LoVo (cell line): ENCODE data around the gene FDXR.
"Not testable (repeated sequence)": the region's sequence is repeated elsewhere in the genome, so short reads cannot be mapped to it uniquely, and the experiment has no call there.

Experiments used
- DNase-seq: peaks from one replicate; pipeline ENCODE4 v3.0.0-alpha.2; 2016; ENCODE audit warnings: low spot score

Gene FDXR, protein sequence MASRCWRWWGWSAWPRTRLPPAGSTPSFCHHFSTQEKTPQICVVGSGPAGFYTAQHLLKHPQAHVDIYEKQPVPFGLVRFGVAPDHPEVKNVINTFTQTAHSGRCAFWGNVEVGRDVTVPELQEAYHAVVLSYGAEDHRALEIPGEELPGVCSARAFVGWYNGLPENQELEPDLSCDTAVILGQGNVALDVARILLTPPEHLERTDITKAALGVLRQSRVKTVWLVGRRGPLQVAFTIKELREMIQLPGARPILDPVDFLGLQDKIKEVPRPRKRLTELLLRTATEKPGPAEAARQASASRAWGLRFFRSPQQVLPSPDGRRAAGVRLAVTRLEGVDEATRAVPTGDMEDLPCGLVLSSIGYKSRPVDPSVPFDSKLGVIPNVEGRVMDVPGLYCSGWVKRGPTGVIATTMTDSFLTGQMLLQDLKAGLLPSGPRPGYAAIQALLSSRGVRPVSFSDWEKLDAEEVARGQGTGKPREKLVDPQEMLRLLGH

DNA sequence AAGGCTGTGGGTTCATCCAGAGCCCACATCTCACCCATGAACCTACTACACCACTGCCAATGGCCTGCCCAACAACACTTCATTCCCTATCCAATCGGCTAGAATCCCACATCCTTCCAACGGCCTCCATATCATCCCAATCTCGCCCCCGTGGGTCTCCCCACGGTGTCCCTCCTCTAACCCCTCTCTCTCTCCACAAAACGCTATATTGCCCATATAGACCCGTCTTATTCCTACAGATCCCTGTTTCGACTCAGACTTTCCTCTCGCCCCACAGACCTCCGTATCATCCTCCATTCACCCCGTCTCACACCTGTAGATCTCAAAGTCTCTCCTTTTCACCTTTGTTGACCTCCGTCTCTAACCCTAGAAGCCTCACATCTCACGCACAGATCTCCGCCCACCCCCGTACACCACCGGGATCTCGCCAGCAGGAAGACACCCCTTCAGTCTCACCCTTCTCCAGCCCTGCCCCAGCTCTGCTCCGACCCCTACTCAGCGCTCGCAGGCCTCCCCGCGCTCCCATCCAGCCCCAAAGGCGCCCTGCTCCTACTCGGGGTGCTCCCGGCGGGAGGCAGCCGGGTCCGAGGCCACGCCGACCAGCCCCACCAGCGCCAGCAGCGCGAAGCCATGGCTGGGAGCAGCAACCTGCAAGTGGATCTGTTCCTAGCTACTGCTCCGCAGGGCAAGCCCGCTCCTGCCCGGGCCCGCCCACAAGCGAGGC, at the start of gene FDXR:
TSS of gene FDXR (minus strand) at position 682 of the 724 bp plus-strand sequence. CDS start at position 632, 50 bp downstream.
- DNase-seq: no peak

DNA sequence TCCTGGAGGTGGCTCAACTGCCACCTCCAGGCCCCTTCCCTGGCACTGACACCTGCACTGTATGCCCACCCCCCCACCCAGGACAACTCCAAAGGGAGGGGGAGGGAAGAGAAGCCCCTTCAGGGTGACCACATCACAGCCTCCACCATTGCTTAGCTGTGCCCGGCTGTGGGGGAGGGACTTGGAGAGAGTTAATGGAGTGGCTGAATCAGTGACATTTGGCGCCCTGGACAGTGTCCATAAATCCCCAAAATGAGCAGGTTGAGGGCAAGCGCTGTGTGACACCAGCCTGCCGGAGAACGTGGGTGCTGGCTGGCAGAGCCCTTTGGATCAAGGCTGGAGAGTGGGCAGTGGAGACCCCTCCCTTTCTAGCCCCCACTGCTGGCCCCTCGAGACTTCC, 49.4 kb upstream of the FDXR start:
- DNase-seq: no peak

DNA sequence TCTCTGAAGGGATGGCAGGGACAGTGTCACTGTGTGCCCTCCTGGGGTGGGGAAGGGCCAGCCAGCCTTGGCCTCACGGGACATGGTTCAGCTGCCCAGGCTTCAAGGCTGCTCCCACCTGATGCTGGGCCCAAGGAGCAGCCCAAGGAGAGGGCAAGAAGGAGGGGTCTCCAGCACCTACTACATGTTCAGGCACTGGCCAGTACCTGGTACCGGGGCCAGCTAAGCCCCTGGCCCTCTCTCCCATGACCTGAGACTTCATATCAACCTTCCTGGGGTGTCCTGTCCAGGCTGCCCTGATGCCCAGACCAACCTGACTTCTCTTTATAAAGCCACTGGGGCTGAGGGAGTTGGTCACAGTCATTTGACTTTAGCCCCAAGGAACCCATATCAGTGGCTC, 49.0 kb upstream of the FDXR start:
- no peak for DNase-seq

DNA sequence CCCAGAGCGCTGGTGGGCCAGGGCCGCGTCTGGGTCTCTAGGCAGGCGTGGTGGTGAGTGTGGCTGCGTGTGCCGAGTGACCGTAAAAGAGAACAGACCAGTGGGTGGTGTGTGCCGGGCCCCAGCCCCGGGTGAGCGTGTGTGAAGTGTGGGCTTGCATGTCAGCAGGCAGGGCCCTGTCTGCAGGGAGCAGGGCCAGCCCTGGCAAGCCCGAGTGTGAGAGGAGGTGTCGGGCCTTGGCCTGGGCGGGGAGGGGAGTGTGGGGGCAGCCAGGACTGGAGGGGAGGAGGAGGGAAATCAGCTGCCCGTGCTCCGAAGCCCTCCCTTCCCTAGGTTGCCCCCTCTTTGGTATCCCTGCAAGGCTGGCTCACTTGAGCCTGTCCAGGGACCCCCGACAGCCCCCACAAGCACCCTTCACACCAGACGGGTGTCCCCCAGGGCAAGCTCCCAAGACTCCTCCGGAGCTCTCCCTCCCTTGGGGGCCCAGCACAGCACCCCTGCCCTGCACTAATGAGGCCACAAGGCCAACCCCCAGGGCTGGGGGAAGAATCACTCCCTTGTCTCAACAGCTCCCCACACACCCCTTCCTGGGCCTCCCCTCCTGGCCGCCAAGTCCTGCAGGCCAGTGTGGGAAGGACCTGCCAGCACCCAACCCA, 48.4 kb upstream of the FDXR start:
- no peak for DNase-seq

DNA sequence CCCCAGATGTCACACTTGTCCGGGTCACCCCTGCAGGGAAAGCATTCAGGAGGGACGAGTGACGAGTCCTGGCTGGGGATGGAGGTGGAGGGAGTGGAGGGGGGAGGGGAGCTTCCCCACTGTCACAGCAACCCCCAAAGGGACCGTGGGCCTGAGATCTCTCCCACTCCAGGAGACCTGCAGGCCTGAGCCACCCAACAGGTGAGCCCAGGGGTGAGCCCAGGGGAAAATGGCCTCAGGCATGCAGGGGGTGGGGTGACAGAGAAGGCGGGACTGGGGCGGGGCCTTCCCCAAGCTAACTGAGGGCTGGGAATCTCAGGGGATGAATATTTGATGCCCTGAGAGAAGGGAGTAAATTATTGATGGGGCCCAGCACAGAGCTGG, 47.8 kb upstream of the FDXR start:
- DNase-seq: no peak

DNA sequence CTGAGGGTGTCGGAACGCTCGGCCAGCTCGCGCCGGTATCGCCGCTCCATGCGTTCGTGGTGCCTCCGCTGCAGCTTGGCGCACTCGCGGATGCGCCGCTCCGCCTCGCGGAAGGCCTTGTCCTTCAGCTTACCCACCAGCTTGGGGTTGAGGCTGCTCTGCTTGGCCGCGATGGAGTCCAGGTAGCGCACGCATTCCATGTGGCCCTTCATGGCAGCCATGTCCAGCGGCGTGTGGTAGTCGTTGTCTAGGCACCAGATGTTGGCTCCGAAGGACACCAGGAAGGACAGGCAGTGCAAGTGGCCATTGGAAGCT, 47.5 kb upstream of the FDXR start:
- DNase-seq: no peak

DNA sequence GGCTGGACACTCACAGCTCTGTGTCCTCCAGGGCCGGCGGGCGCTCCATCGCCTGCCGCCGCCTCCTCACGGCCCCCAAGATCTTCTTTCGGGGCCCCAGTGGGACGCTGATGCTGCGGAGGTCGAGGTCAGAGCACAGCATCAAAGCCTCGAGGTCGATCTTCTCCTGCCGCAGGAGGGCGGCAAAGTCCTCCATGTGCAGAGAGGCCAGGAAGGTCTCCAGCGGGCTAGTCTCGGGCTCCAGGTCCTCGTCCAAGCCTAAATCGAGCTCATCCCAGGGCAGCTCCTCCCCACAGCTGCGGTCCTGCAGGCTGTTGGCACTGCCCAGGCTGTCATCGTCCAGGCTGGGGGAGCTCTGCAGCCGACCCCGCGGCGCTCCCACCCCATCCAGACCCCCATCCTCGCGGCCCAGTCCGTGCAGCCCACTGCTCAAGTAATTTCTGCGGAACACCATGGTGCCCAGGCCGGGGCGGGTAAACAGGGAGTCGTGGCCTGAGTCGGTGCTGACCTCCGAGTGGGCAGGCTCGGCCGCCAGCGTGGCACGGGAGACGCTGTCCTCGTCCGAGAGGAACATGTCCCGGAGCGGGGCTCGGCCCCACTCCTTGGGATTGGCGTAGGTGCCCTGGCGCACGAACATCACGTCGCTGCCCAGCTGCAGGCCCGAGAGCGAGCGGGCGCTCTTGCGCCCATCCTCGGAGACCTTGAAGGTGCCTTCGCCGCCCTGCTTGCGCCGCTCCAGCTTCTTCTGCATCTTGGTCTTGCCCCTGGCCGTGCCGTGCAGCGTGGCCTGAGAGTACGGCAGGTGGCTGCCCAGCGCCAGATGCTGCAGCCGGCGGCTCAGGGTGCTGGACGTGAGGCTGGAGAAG, 46.9 kb upstream of the FDXR start:
- DNase-seq: no peak

DNA sequence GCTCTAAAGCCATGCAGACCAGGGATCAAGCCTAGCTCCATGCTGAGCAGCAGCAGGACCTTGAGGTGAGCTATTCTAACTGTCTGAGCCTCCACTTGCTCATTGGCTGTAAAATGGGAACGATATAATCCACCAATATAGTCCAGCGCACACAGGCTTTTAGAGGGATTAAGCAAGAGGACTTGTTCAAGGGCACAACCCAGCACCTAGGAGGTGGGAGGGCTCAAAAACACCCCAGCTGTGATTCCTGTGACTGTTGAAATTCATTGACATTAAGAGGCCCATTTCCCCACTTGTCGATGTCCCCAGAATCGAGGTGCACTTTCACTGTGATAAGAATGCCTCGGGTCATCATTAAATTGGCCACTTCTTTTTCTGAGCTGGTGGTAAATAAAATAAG, 46.1 kb upstream of the FDXR start:
- no peak for DNase-seq

DNA sequence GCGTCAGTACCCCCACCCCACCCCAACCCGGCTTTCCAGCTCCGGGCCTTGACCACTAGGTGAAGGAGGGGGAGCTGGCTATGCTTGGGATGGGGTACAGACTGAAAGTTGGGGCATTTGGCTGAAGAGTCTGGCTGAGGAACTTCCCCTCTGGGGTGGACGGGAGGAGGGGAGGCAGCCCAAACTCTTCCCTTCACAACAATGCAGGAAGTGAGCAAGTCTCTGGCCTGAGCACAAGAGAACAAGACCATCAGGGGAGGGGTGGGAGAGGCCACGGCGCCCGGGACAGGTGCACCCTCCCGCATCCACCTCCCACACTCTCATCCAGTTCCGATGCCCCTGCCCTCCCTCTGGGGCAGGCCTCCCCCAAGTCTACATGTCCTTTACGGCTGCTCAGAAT, 44.6 kb upstream of the FDXR start:
- no peak for DNase-seq

DNA sequence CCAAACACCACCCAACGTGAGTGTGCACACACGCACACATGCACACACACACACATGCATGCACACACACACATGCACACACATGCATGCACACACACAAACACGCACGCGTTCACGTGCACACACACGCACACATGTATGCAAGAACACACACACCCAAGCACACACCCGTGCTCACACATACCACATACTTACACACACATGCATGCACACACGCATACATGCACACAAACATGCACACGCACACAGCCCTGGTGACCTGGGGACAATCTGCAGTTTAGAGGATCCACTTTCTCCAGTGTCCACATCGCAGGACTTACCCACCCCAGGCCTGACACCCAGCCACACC, 44.0 kb upstream of the FDXR start:
- no peak for DNase-seq

DNA sequence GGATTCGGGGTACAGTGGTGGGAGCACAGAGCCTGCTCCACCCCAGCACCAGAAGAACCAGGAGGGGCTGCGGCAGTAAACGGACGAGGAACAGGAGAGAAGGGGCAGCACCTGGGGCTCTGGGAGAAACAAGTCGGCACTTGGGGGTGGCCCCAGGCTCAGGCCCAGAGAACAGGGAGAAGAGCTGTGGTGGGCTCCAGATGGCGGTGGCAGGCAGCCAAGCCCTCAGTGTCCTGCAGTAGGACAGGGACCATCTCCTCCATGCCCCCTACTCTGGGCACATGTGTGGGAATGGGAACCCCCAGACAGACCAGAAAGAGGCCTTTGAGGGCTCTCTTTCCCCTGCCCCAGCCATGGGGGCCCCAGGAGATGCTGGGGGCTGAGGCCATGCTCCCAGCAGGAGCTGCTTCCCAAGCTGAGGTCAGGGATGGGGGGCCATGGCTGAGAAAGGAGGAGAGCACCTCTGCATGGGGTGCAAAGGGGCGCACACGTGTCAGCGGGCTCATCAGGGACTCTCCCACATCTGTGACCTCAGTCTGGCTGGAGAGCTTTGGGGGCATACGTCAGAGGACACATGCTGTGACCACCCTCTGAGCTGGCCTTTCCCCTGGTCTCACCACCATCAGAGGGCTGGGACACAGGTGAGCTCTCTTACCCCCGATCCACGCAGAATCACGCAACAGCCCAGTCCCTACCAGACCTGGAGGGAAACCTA, 43.5 kb upstream of the FDXR start:
- DNase-seq: no peak

DNA sequence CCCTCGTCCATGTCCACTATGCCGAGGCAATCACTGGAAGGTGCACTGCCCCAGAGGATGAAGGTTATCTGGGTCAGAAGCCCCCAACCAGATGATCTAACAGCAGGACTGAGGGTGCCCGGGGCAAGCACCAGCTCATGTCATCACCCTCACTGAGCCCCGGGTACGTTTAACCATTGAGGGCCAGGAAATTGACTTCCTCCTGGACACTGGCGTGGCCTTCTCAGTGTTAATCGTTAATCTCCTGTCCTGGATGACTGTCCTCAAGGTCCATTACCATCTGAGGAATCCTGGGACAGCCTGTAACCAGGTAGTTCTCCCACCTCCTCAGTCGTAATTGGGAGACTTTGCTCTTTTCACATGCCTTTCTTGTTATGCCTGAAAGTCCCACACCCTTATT, 38.6 kb upstream of the FDXR start:
- DNase-seq: not testable (repeated sequence)

DNA sequence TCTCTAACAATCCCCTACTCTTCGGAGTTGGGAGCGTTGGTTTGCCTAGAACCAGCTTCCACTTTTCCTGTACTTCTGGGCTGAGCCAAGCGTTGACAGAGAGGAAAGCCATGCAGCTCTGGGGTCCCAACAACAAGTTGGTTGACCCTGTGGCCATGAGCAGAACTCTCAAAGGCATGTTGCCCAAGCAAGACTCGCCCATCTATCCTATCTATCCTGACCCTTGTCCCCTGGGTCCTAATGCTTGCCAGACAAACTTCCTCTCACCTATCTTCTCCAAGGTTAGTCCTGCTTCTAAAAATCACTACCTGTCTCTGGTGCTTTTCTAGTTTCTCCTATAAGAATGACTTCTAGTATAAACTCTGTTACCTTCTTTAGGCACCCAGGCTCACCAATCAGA, 36.3 kb upstream of the FDXR start:
- DNase-seq: not testable (repeated sequence)

DNA sequence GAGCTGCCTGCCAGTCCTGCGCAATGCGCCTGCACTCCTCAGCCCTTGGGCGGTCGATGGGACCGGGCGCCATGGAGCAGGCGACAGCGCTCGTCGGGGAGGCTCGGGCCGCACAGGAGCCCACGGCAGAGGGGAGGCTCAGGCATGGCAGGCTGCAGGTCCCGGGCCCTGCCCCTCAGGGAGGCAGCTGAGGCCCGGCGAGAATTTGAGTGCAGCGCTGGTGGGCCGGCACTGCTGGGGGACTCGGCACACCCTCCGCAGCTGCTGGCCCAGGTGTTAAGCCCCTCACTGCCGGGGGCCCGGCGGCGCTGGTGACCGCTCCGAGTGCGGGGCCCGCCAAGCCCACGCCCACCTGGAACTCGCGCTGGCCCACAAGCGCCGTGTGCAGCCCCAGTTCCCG, 34.2 kb upstream of the FDXR start:
- no peak for DNase-seq

DNA sequence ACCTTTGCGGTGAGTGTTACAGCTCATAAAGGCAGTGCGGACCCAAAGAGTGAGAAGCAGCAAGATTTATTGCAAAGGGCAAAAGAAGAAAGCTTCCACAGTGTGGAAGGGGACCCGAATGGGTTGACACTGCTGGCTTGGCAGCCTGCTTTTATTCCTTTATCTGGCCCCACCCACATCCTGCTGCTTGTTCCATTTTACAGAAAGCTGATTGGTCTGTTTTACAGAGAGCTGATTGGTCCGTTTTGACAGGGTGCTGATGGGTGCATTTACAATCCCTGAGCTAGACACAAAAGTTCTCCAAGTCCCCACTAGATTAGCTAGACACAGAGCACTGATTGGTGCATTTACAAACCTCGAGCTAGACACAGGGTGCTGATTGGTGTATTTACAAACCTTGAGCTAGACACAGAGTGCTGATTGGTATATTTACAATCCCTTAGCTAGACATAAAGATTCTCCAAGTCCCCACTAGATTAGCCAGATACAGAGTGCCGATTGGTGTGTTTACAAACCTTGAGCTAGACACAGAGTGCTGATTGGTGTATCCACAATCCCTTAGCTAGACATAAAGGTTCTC, 33.5 kb upstream of the FDXR start:
- not testable (repeated sequence) for DNase-seq

DNA sequence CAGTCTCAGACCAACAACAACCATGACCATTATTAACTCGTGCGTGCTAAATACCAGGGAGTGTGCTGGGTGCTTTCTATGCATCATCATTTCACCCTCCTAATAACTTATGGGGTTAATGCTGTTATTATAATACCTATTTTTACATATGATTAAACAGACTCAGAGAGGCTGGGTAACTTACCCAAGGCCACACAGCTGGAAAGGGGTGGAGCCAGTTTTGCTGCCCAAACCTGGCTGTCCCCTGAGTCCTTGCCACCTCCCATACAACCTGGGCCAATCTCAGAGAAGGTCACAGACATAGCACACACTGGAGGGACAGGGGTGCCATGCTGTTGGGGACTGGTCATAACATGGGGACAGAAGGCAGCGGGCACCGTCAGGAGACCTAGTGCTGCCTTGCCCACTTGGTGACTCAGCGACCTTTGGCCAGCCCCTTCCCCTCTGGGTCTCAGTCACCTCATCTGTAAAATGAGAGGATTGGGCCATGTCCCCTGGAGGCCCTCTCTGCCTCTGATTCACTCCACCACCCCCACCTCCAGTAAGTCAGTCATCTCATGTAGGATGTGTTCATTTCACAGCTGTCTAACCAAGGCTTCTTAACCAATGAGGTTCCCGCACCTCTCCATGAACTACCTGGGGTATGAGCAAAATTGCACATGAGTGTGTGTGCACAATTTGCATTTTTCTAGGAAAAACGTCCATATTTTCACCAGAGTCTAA, 32.1 kb upstream of the FDXR start:
- DNase-seq: no peak

DNA sequence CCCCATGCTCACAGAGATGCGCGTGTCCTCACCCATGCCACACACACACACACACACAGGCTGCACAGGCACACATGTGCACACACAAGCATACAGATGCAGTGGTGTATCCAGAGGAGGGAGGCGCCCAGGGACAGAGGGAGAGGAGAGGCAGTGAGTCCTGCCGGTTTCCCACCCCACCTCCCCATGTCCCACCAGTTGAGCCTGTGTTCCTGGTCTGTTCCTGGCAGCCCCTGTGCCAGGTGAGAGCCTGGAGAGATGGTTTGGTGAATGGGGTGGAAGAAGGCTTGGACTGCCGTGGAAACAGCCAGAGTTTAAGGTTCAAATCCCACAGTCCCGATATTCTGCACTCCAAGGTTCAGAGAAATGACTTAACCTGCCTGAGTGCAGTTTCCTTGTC, 30.9 kb upstream of the FDXR start:
- no peak for DNase-seq

DNA sequence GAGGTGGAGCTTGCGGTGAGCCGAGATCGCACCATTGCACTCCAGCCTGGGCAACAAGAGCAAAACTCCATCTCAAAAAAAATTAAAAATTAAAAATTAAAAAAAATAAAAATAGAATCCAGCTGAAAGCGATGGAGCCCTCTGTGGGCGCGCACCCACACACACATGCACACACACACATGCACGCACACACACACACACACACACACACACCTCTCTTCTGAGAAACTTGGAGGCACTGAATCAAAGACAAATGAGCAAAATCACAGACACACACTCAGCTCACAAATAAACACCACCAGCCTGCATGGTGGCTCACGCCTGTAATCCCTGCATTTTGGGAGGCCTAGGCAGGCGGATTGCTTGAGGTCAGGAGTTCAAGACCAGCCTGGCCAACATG, 30.2 kb upstream of the FDXR start:
- DNase-seq: no peak

DNA sequence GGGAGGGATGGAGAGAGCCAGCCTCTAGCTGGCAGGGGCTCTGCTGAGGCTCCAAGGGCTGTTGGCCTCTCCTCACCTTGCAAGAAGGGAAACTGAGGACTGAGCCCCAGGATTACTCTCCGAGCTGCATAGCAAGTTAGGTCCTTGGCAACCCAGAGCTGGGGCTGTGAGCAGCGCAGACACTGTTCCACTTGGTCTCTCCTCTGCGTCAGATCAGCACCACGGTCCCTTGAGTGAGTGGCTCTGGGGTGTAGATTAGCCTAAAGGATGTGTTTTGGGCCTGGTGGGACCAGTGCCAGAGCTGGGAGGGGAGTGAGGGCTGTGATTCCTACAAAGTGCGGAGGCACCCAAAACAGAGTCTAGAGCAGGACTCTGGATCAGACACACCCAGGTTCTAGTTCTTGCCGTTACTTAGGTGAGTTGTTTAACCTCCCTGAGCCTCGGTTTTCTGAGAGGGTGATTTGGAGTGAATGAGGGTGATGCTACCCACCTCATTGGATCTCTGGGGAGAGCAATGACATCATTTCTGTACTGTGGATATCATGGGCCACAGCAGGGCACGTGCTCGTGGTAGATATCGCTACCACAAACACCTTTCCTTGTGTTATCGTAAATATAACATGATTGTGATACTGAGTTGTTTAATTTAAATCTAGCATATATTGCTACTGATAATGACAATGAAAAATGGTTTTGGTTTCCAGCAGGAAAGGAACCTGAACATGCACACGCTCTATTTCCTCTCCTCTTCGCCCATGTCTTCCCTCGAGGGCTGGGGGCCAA, 28.8 kb upstream of the FDXR start:
- DNase-seq: no peak

DNA sequence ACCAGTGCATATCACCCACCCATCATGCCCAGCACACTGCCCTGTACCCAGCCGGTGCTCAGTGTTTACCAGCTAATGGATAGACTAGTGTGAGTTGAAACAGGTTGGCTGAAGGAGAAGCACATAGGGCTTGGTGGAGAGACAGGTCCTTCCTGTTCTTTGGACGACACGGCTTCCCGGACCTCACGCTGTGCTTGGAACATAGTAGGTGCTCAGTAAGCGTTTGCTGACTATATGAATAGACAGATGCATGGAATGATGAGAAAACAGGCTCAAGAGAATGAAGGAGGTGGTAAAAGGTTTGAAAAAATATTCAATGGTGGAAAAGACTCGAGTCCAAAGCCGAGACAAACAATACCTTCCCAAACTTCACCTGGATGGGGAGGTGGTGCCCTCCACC, 27.4 kb upstream of the FDXR start:
- DNase-seq: no peak
